WTC11 (cell line): ENCODE data around the gene NCLN.

ENCODE experiments used
- CTCF ChIP-seq: fragments of 200-600 bp; IDR thresholded peaks from 2 replicates; pipeline ENCODE4 v1.8.0; 2022; ENCODE audit warnings: antibody characterized with exemption
- NR3C1 ChIP-seq: sonication (generic); formaldehyde crosslinking; conservative IDR thresholded peaks from 2 replicates; pipeline ENCODE4 v1.8.1; 2023; ENCODE audit warnings: low read depth, mild to moderate bottlenecking, missing genetic modification reagents

GRCh38 chr19:3225169-3225485 lies 39.4 kb downstream of the NCLN start:
- TF ChIP-seq CTCF = no peak
- TF ChIP-seq NR3C1 (CRISPR knock-in tag) = no peak
